H1 (cell line): Measurements from ENCODE around the gene MB. TPM values are rescaled to one million over a fixed set of nuclear protein-coding genes. Genes with fewer than 3 reads are reported as not detected.
A peak's percentile ranks its signal among the peaks of the same experiment; 100 is the strongest.

ENCODE experiments used
- CTCF ChIA-PET: fragments of 300-600 bp; sonication (Branson Sonifier 250); formaldehyde crosslinking; loops from one replicate; lab custom pipeline; 2021; ENCODE audit not compliant: partially characterized antibody; lab: Charles Lee
- POLR2A ChIA-PET: fragments of 300-600 bp; sonication (Branson Sonifier 250); formaldehyde crosslinking; loops from one replicate; lab custom pipeline; 2021; ENCODE audit warnings: inconsistent platforms; ENCODE audit not compliant: partially characterized antibody; lab: Charles Lee
- DNase-seq, 2 experiments: peaks; one replicate each; pipeline versions ENCODE4 v3.0.0 to v3.0.0-alpha.2; 2010 to 2022; ENCODE audit warnings: low spot score in 2 of 2, low read depth in 1 of 2, mixed read lengths in 1 of 2
- FAIRE-seq: peaks from 2 replicates; lab custom pipeline; 2011; peaks lifted over from hg19 to GRCh38; lab: Jason Lieb, UNC
- H2AFZ ChIP-seq: 2 replicates; pipeline ENCODE4 v1.8.1; 2012; ENCODE audit warnings: low read length, inconsistent platforms
- H2AK5ac ChIP-seq: 2 replicates; pipeline ENCODE4 v1.6.1; 2013; ENCODE audit warnings: low read depth, low read length
- H2BK120ac ChIP-seq: replicated peaks from 2 replicates; pipeline ENCODE3; 2013; ENCODE audit warnings: low read depth, low read length, inconsistent platforms
- H2BK12ac ChIP-seq: 2 replicates; pipeline ENCODE4 v1.6.1; 2013; ENCODE audit warnings: low read depth, low read length
- H2BK15ac ChIP-seq: 2 replicates; pipeline ENCODE4 v1.6.1; 2013; ENCODE audit warnings: low read length
- H2BK20ac ChIP-seq: 2 replicates; pipeline ENCODE4 v1.6.1; 2013; ENCODE audit warnings: low read length
- H2BK5ac ChIP-seq: 2 replicates; pipeline ENCODE4 v1.6.1; 2013; ENCODE audit warnings: low read depth, low read length
- H3K14ac ChIP-seq: 2 replicates; pipeline ENCODE4 v1.6.1; 2013; ENCODE audit warnings: inconsistent platforms; ENCODE audit not compliant: insufficient read length
- H3K18ac ChIP-seq: 2 replicates; pipeline ENCODE4 v1.6.1; 2013; ENCODE audit warnings: low read length; ENCODE audit errors: extremely low read depth
- H3K23ac ChIP-seq: 2 replicates; pipeline ENCODE4 v1.6.1; 2013; ENCODE audit warnings: inconsistent platforms; ENCODE audit not compliant: insufficient read length
- H3K23me2 ChIP-seq: 2 replicates; pipeline ENCODE4 v1.6.1; 2013; ENCODE audit warnings: low read depth, low read length
- H3K27ac ChIP-seq: 2 replicates; pipeline ENCODE4 v1.6.1; 2011; ENCODE audit warnings: low read depth, low read length, inconsistent platforms
- H3K27me3 ChIP-seq, 4 experiments: replicated peaks in 1 of 4; 1 replicate in 1 of 4; 2 replicates in 3 of 4; pipeline versions ENCODE4 v1.6.1 to v1.8.1; 2011 to 2013; ENCODE audit warnings: low read length in 3 of 4, mild to moderate bottlenecking in 3 of 4, inconsistent platforms in 2 of 4, mixed read lengths in 2 of 4, moderate library complexity in 1 of 4; ENCODE audit not compliant: control insufficient read depth in 3 of 4, insufficient read depth in 3 of 4; ENCODE audit errors: extremely low read depth in 1 of 4
- H3K36me3 ChIP-seq, 4 experiments: 2 replicates each; pipeline versions ENCODE4 v1.6.1 to v1.8.1; 2011 to 2013; ENCODE audit warnings: mild to moderate bottlenecking in 4 of 4, low read length in 3 of 4, moderate library complexity in 2 of 4, control low read depth in 1 of 4, inconsistent platforms in 1 of 4; ENCODE audit not compliant: insufficient read depth in 4 of 4, control insufficient read depth in 2 of 4
- H3K4ac ChIP-seq: replicated peaks from 2 replicates; pipeline ENCODE3; 2013; ENCODE audit warnings: low read length, low read depth, mixed read lengths, inconsistent platforms; ENCODE audit not compliant: insufficient read length
- H3K4me1 ChIP-seq, 4 experiments: replicated peaks in 1 of 4; 1 replicate in 1 of 4; 2 replicates in 3 of 4; pipeline versions ENCODE4 v1.6.1 to v1.8.1; 2011 to 2013; ENCODE audit warnings: low read length in 3 of 4, inconsistent platforms in 2 of 4, mixed read lengths in 1 of 4; ENCODE audit not compliant: insufficient read depth in 4 of 4, control insufficient read depth in 3 of 4
- H3K4me2 ChIP-seq, 2 experiments: 2 replicates each; pipeline versions ENCODE4 v1.6.1 to v1.8.1; 2011 to 2013; ENCODE audit warnings: low read depth in 2 of 2, low read length in 2 of 2, control low read depth in 1 of 2, inconsistent platforms in 1 of 2, mild to moderate bottlenecking in 1 of 2; ENCODE audit not compliant: insufficient read depth in 1 of 2
- H3K4me3 ChIP-seq, 4 experiments: fragments of 200-600, 300-600 bp in 1 of 4; sonication (generic), shearing (Covaris generic), sonication (Bioruptor Twin) in 1 of 4; 2 replicates each; pipeline versions ENCODE4 v1.5.1 to v1.8.1; 2011 to 2016; ENCODE audit warnings: low read length in 4 of 4, low read depth in 3 of 4, control low read depth in 2 of 4, inconsistent platforms in 2 of 4, mild to moderate bottlenecking in 2 of 4, mixed read lengths in 1 of 4, moderate library complexity in 1 of 4; ENCODE audit not compliant: insufficient read depth in 2 of 4; ENCODE audit errors: extremely low read depth in 1 of 4
- H3K56ac ChIP-seq: replicated peaks from 2 replicates; pipeline ENCODE3; 2013; ENCODE audit warnings: low read depth, mild to moderate bottlenecking, mixed read lengths, low read length, inconsistent platforms; ENCODE audit not compliant: insufficient read length
- H3K79me1 ChIP-seq: 2 replicates; pipeline ENCODE4 v1.6.1; 2013; ENCODE audit warnings: low read depth, low read length, control low read depth
- H3K79me2 ChIP-seq, 2 experiments: 2 replicates each; pipeline versions ENCODE4 v1.6.1 to v1.8.1; 2012 to 2013; ENCODE audit warnings: low read length in 2 of 2, mild to moderate bottlenecking in 2 of 2, inconsistent platforms in 1 of 2; ENCODE audit not compliant: insufficient read depth in 2 of 2, control insufficient read depth in 1 of 2
- H3K9ac ChIP-seq, 4 experiments: replicated peaks in 1 of 4; 1 replicate in 1 of 4; 2 replicates in 3 of 4; pipeline versions ENCODE4 v1.6.1 to v1.8.1; 2011 to 2013; ENCODE audit warnings: low read depth in 3 of 4, low read length in 3 of 4, control low read depth in 2 of 4, mild to moderate bottlenecking in 2 of 4, moderate library complexity in 2 of 4, inconsistent platforms in 1 of 4; ENCODE audit errors: extremely low read depth in 1 of 4
- H3K9me3 ChIP-seq, 2 experiments: 2 replicates each; pipeline versions ENCODE4 v1.6.1 to v1.8.1; 2012 to 2013; ENCODE audit warnings: mild to moderate bottlenecking in 2 of 2, moderate library complexity in 2 of 2, control low read depth in 1 of 2, inconsistent platforms in 1 of 2, low read depth in 1 of 2, low read length in 1 of 2, mixed read lengths in 1 of 2; ENCODE audit not compliant: insufficient read depth in 2 of 2
- H4K20me1 ChIP-seq, 2 experiments: replicated peaks in 1 of 2; 2 replicates each; pipeline versions ENCODE3 to v1.8.1; 2011 to 2013; ENCODE audit warnings: inconsistent platforms in 2 of 2, low read length in 2 of 2, mild to moderate bottlenecking in 1 of 2; ENCODE audit not compliant: insufficient read depth in 2 of 2, control insufficient read depth in 1 of 2
- H4K5ac ChIP-seq: 2 replicates; pipeline ENCODE4 v1.6.1; 2013; ENCODE audit warnings: low read length, low read depth, mixed read lengths, inconsistent platforms; ENCODE audit not compliant: insufficient read length
- H4K8ac ChIP-seq: 2 replicates; pipeline ENCODE4 v1.8.0; 2013; ENCODE audit warnings: mild to moderate bottlenecking, moderate library complexity, low read length, inconsistent platforms; ENCODE audit not compliant: insufficient read depth; ENCODE audit errors: extremely low read depth
- H4K91ac ChIP-seq: replicated peaks from 2 replicates; pipeline ENCODE3; 2013; ENCODE audit warnings: low read length, mixed read lengths, inconsistent platforms; ENCODE audit not compliant: insufficient read length
- BACH1 ChIP-seq: IDR thresholded peaks from 2 replicates; pipeline ENCODE4 v1.6.1; 2012; ENCODE audit warnings: low read length, improper control_type of control experiment
- BCL11A ChIP-seq, 2 experiments: IDR thresholded peaks; one replicate each; pipeline ENCODE4 v1.6.1; 2011; ENCODE audit warnings: low read depth in 2 of 2, low read length in 2 of 2, mild to moderate bottlenecking in 2 of 2
- FOSL1 ChIP-seq: IDR thresholded peaks from 2 replicates; pipeline ENCODE4 v1.6.1; 2011; ENCODE audit warnings: mild to moderate bottlenecking, low read depth, low read length, moderate library complexity; ENCODE audit not compliant: insufficient read depth
- GTF2F1 ChIP-seq: IDR thresholded peaks from 2 replicates; pipeline ENCODE4 v1.6.1; 2012; ENCODE audit warnings: low read depth, low read length, improper control_type of control experiment, borderline replicate concordance
- HDAC2 ChIP-seq, 2 experiments: fragments of 300-600 bp in 1 of 2; sonication (generic) in 1 of 2; IDR thresholded peaks; 2 replicates each; pipeline ENCODE4 v1.6.1; 2011 to 2012; ENCODE audit warnings: low read depth in 2 of 2, low read length in 2 of 2, mild to moderate bottlenecking in 2 of 2, moderate library complexity in 2 of 2, borderline replicate concordance in 1 of 2, inconsistent platforms in 1 of 2
- JUND ChIP-seq: IDR thresholded peaks from 2 replicates; pipeline ENCODE4 v1.6.1; 2011; ENCODE audit warnings: mild to moderate bottlenecking, improper control_type of control experiment, low read length
- POU5F1 ChIP-seq: IDR thresholded peaks from 2 replicates; pipeline ENCODE4 v1.6.1; 2011; ENCODE audit warnings: low read depth, mild to moderate bottlenecking, low read length, moderate library complexity
- RFX5 ChIP-seq: IDR thresholded peaks from 2 replicates; pipeline ENCODE4 v1.6.1; 2011; ENCODE audit warnings: low read depth, low read length, improper control_type of control experiment, borderline replicate concordance
- TCF12 ChIP-seq: IDR thresholded peaks from 2 replicates; pipeline ENCODE4 v1.6.1; 2011; ENCODE audit warnings: low read depth, mild to moderate bottlenecking, low read length
- WGBS, 2 experiments: shearing (Covaris generic) in 1 of 2; methylation state at CpG; one replicate each; pipeline versions ENCODE4 v1.1.6 to v1.1.7; 2013 to 2015; ENCODE audit warnings: low lambda C conversion rate in 2 of 2, mixed read lengths in 2 of 2, inconsistent platforms in 1 of 2, low coverage in 1 of 2, missing lambda C conversion rate in 1 of 2; ENCODE audit not compliant: insufficient replicate concordance in 2 of 2, insufficient coverage in 1 of 2, insufficient read length in 1 of 2; ENCODE audit errors: extremely low coverage in 1 of 2, missing lambda C conversion rate in 1 of 2; 5-methylcytosine and 5-hydroxymethylcytosine counted together
- polyA plus RNA-seq, 7 experiments: library from polyadenylated mRNA; depleted of rRNA in 3 of 7; stranded (reverse) in 5 of 7; unstranded in 2 of 7; fragments of >200 nt in 5 of 7; fragments of 200-250 nt in 2 of 7; gene quantifications; 1 replicate in 5 of 7; 2 replicates in 1 of 7; 4 replicates in 1 of 7; pipeline versions ENCODE4 v1.2.1 to v1.2.3, GENCODE V29; 2011 to 2013; ENCODE audit warnings: missing spikeins in 2 of 7, mixed read lengths in 2 of 7
- total RNA-seq: library from RNA; stranded (reverse); fragmentation: NEBNext Ultra II Directional; extraction: Animal tissue kit (Norgen Biotek cat#: 25700); gene quantifications from 2 replicates; pipeline ENCODE4 v1.2.1, GENCODE V29; 2021
- TF ChIP-seq, protein P1 (sequence below): IDR thresholded peaks from 2 replicates; pipeline ENCODE4 v1.6.1; 2011; ENCODE audit warnings: low read depth, mild to moderate bottlenecking, low read length; ENCODE audit not compliant: insufficient read depth

The MB gene
- total and polyA plus RNA-seq, 2 of the 8 experiments (the other 6 are each of a cell fraction or from before 2014, with no cell fraction given): 1.5 TPM; not detected in 1

DNA sequence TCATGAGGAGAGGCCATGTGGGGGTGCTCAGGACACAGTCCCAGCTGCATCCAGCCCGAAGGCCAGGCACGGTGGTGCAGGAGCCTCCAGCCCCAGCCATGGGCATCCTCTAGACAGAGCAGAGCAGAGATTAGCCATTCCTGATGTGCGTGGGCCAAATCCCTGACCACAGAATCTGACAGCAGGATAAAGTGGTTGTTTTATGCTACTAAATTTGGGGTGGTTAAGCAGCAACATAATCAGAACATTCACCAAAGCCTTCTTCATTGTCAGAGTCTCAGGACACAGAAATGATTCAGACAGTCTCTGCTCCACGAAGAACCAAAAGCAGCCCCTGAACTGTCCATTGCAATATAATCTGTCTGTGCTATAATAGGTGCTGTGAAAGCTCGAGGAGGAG lies 56.8 kb downstream of the MB start:
- Histone ChIP-seq H2AK5ac (0 out of 2 replicates have a peak overlapping the region, but pooled peaks have one; percentile 6), H4K5ac (no peak overlapping the region), H3K79me1 (no peaks in the 10 kb centered on the region), H3K23ac (no peak overlapping the region), H3K56ac (no peak overlapping the region), H4K91ac (no peak overlapping the region), H3K4ac (no peak overlapping the region), H3K4me1 (peaks cover 0 to 7% (median 5%) of the 10 kb centered on the region in 4 experiments; a peak in 5 of 7 replicates), H2BK120ac (no peak overlapping the region), H3K18ac (0 out of 2 replicates have a peak overlapping the region, but pooled peaks have one; percentile 56), H2AFZ (no peak overlapping the region), H3K36me3 (no peaks in the 10 kb centered on the region), H4K20me1 (no peaks in the 10 kb centered on the region), H3K9ac (no peak overlapping the region), H3K23me2 (no peaks in the 10 kb centered on the region), H2BK15ac (peak overlapping the region; percentile 36; the same call in 1 of the 2 replicates), H3K4me2 (no peak overlapping the region), H3K27ac (no peak overlapping the region), H3K79me2 (no peaks in the 10 kb centered on the region), H3K9me3 (no peaks in the 10 kb centered on the region), H2BK5ac (no peak overlapping the region), H3K4me3 (no peak overlapping the region), H4K8ac (no peak overlapping the region), H2BK20ac (peak overlapping the region; percentile 91), H2BK12ac (0 out of 2 replicates have a peak overlapping the region, but pooled peaks have one; percentile 90), H3K14ac (no peak overlapping the region), H3K27me3 (no peaks in the 10 kb centered on the region)
- POLR2A ChIA-PET: interaction anchor here (1.2 kb wide), 1 partner anchor 19 kb away, joined by 3 read pairs; the partner anchor contains the start of gene RASD2
- no peak for DNase-seq
- CTCF ChIA-PET: interaction anchor here (0.9 to 1.7 kb wide), 5 partner anchors 11 to 22 kb away, joined by 3 to 7 read pairs (median 3); no protein-coding TSS in a partner anchor
- WGBS, 2 experiments: 79% methylated on average over 5 of the region's 5 CpGs; no CpG with 5 or more reads in 1 of the 2 experiments
- FAIRE-seq: no peak
- no peak for TF ChIP-seq JUND
- TF ChIP-seq, protein P1, sequence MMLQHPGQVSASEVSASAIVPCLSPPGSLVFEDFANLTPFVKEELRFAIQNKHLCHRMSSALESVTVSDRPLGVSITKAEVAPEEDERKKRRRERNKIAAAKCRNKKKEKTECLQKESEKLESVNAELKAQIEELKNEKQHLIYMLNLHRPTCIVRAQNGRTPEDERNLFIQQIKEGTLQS: no peak
- no peak for TF ChIP-seq HDAC2 (IDR thresholded peaks at IDR 0.05; ENCODE audit: borderline replicate concordance in 1 of 2, low read depth in 2 of 2, low read length in 2 of 2)
- TF ChIP-seq RFX5: no peak
- TF ChIP-seq TCF12: no peak
- TF ChIP-seq GTF2F1: no peak
- TF ChIP-seq FOSL1: no peak
- TF ChIP-seq BACH1: no peak
- no peak for TF ChIP-seq BCL11A (IDR thresholded peaks at IDR 0.05; ENCODE audit: low read depth in 2 of 2, low read length in 2 of 2)
- no peak for TF ChIP-seq POU5F1
